Bronchial epithelial cell (primary cell): ENCODE measurements around the gene TNIP3. TPM values are rescaled to one million over a fixed set of nuclear protein-coding genes. Genes with fewer than 3 reads are reported as not detected.

Experiments
- total RNA-seq: library from RNA; depleted of rRNA; stranded (reverse); fragments of >200 nt; gene quantifications from 2 replicates; pipeline ENCODE4 v1.2.1, GENCODE V29; 2014

Gene TNIP3
- total RNA-seq, 1 donor from 2014 or later = not detected

Other genes with a start within 250 kb of the TNIP3 start
- gene PRDM5, start 241.6 kb downstream of the TNIP3 start, total RNA-seq = 8.4 and 9.0 TPM in 2 replicates
- gene NDNF, start 91.8 kb downstream of the TNIP3 start, total RNA-seq = not detected in 2 replicates
- gene QRFPR, start 216.7 kb upstream of the TNIP3 start, total RNA-seq = not detected in 2 replicates